Testis (tissue), 5 donors: ENCODE data around the gene PTGIR. TPM values are rescaled to one million over a fixed set of nuclear protein-coding genes. Genes with fewer than 3 reads are reported as not detected.

Source experiments
- DNase-seq: peaks from one replicate; pipeline ENCODE4 v3.0.0-alpha.2; 2019
- H3K27ac ChIP-seq, 2 donors: fragments of 200-600 bp; sonication (generic); one replicate each; pipeline ENCODE4 v1.5.1; 2019
- H3K27me3 ChIP-seq: fragments of 200-600 bp; sonication (generic); one replicate; pipeline ENCODE4 v1.5.1; 2019
- H3K36me3 ChIP-seq: fragments of 200-600 bp; sonication (generic); one replicate; pipeline ENCODE4 v1.5.1; 2017; ENCODE audit warnings: low read depth; ENCODE audit errors: missing control alignments
- H3K4me1 ChIP-seq: fragments of 200-600 bp; sonication (generic); one replicate; pipeline ENCODE4 v1.5.1; 2019
- H3K4me3 ChIP-seq, 2 donors: fragments of 200-600 bp; sonication (generic); one replicate each; pipeline ENCODE4 v1.5.1; 2017 to 2019
- H3K9me3 ChIP-seq: fragments of 200-600 bp; sonication (generic); one replicate; pipeline ENCODE4 v1.5.1; 2017
- POLR2A ChIP-seq: fragments of 450-650 bp; IDR thresholded peaks from one replicate; pipeline ENCODE4 v1.6.1; 2017; ENCODE audit warnings: antibody characterized with exemption, mild to moderate bottlenecking, moderate library complexity
- WGBS, 2 donors: methylation state at CpG; one replicate each; pipeline ENCODE4 v1.1.5; 2018; 5-methylcytosine and 5-hydroxymethylcytosine counted together
- intact Hi-C: fragments of 100-400 bp; cut with DNase I; formaldehyde crosslinking; loops from one replicate; pipeline ENCODE4 v1.15.1; 2023; ENCODE audit warnings: low total_unique reads
- long read RNA-seq, 2 donors: transcript quantifications; one replicate each; lab custom pipeline, GENCODE V29; 2026
- polyA plus RNA-seq: library from polyadenylated mRNA; stranded (reverse); fragments of 350-450 nt; fragmentation: Illumina TruSeq; extraction: RNeasy Lipid Tissue Mini Kit (QIAGEN cat#74804); gene quantifications from one replicate; pipeline ENCODE4 v1.2.3, GENCODE V29; 2014; ENCODE audit warnings: low read depth, low replicate concordance; ENCODE audit not compliant: insufficient read depth
- total RNA-seq, 2 donors: library from RNA; depleted of rRNA; stranded (reverse); fragments of >200 nt; gene quantifications; one replicate each; pipeline ENCODE4 v1.2.3, GENCODE V29; 2016
- TF ChIP-seq, protein P1 (sequence below), 3 experiments: fragments of 450-650 bp in 2 of 3; fragments of 200-600 bp in 1 of 3; sonication (generic) in 1 of 3; IDR thresholded peaks; one replicate each; pipeline ENCODE4 v1.5.1; 2016 to 2019; ENCODE audit warnings: antibody characterized with exemption in 3 of 3, mild to moderate bottlenecking in 2 of 3, moderate library complexity in 1 of 3

The PTGIR gene, protein sequence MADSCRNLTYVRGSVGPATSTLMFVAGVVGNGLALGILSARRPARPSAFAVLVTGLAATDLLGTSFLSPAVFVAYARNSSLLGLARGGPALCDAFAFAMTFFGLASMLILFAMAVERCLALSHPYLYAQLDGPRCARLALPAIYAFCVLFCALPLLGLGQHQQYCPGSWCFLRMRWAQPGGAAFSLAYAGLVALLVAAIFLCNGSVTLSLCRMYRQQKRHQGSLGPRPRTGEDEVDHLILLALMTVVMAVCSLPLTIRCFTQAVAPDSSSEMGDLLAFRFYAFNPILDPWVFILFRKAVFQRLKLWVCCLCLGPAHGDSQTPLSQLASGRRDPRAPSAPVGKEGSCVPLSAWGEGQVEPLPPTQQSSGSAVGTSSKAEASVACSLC
- total RNA-seq (under 1 TPM; 0.63 to 0.87 TPM), polyA plus RNA-seq (1.0 TPM)
- long read RNA-seq, donor 1: 0 reads
- long read RNA-seq, donor 2, partial matches to known transcripts: 0 of 1 reads
- long read RNA-seq, donor 2, other reads (novel, unspliced or antisense): 0 of 1 reads

GRCh38 chr19:46624958-46625661, at the start of gene PTGIR:
TSS of gene PTGIR (minus strand) at chr19:46625089. CDS start at chr19:46624225, 864 bp downstream.
- H3K27ac ChIP-seq: peak within 1 kb of the TSS in 1 of 2 donors; percentile 45
- no peaks in the 10 kb centered on the region for H3K9me3 ChIP-seq
- H3K27me3 ChIP-seq: no peaks in the 10 kb centered on the region
- H3K36me3 ChIP-seq: no peaks in the 10 kb centered on the region
- peak within 1 kb of the TSS in 1 of 2 donors; percentile 29 for H3K4me3 ChIP-seq
- 53 to 54% methylated on average over 13 of the region's 13 CpGs for WGBS, 2 donors
- TF ChIP-seq, protein P1, sequence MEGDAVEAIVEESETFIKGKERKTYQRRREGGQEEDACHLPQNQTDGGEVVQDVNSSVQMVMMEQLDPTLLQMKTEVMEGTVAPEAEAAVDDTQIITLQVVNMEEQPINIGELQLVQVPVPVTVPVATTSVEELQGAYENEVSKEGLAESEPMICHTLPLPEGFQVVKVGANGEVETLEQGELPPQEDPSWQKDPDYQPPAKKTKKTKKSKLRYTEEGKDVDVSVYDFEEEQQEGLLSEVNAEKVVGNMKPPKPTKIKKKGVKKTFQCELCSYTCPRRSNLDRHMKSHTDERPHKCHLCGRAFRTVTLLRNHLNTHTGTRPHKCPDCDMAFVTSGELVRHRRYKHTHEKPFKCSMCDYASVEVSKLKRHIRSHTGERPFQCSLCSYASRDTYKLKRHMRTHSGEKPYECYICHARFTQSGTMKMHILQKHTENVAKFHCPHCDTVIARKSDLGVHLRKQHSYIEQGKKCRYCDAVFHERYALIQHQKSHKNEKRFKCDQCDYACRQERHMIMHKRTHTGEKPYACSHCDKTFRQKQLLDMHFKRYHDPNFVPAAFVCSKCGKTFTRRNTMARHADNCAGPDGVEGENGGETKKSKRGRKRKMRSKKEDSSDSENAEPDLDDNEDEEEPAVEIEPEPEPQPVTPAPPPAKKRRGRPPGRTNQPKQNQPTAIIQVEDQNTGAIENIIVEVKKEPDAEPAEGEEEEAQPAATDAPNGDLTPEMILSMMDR (IDR thresholded peaks at IDR 0.05): no peak
- no peak for TF ChIP-seq POLR2A
- intact Hi-C loops: no loop called here
- peak; percentile 48 for DNase-seq
- H3K4me1 ChIP-seq: peaks cover 4% of the 10 kb centered on the region

DNA sequence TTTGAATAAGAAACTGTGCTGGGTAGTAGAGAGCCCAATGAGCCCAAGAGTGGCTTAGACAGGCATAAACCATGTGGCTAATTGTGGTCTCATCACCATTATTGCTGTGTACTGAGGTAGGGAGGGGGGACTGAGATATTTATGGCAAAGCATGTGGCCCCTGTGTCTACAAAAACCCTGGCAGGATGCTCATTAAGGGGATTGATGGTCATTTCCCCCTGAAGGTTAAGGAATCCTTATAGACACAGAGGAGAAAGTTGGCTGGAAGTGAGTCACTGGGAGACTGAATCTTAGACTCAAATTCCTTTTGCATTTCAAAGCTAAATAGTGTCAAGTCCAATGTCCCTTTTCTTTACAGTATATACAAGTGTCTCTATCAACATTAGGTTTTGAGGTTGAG, 45.9 kb upstream of the PTGIR start:
- Histone ChIP-seq H3K4me3 (no peak overlapping the region), H3K4me1 (no peaks in the 10 kb centered on the region), H3K27me3 (no peaks in the 10 kb centered on the region), H3K36me3 (no peaks in the 10 kb centered on the region), H3K9me3 (no peaks in the 10 kb centered on the region), H3K27ac (no peak overlapping the region)
- TF ChIP-seq, protein P1 (IDR thresholded peaks at IDR 0.05): no peak
- no peak for TF ChIP-seq POLR2A
- DNase-seq: no peak
- intact Hi-C loops: no loop called here

DNA sequence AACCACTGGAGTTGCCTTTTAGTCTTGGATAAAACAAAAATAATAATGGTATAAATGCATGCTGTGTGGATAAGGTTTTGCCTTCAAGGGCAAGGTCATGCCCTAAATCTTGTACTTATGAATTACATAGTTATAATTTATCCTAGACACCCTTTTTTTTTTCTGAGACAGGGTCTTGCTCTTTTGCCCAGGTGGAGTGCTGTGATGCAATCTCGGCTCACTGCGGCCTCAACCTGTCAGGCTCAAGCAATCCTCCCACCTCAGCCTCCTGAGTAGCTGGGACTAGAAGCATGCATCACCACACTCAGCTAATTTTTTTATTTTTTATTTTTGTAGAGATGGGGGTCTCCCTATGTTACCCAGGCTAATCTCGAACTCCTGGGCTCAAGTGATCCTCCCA, 43.8 kb upstream of the PTGIR start:
- H3K9me3 ChIP-seq: no peaks in the 10 kb centered on the region
- WGBS, 2 donors: 96 to 97% methylated on average over 3 of the region's 3 CpGs
- H3K27ac ChIP-seq: no peak overlapping the region
- intact Hi-C loops: no loop called here
- no peaks in the 10 kb centered on the region for H3K4me1 ChIP-seq
- TF ChIP-seq POLR2A: no peak
- TF ChIP-seq, protein P1 (IDR thresholded peaks at IDR 0.05): no peak
- no peaks in the 10 kb centered on the region for H3K27me3 ChIP-seq
- no peak overlapping the region for H3K4me3 ChIP-seq
- DNase-seq: no peak
- H3K36me3 ChIP-seq: no peaks in the 10 kb centered on the region

- no peak for DNase-seq
- Histone ChIP-seq H3K36me3 (no peaks in the 10 kb centered on the region), H3K4me3 (no peak overlapping the region), H3K9me3 (no peaks in the 10 kb centered on the region), H3K27ac (no peak overlapping the region), H3K4me1 (peaks cover 6% of the 10 kb centered on the region), H3K27me3 (no peaks in the 10 kb centered on the region)
- no peak for TF ChIP-seq POLR2A
- intact Hi-C loops: no loop called here
- 85 to 92% methylated on average over 8 of the region's 8 CpGs for WGBS, 2 donors
Measured at GRCh38 chr19:46665072-46665471, 40.2 kb upstream of the PTGIR start.
